Endothelial cell (in vitro differentiated cells): ENCODE data around the gene RBM33. TPM values are rescaled to one million over a fixed set of nuclear protein-coding genes. Genes with fewer than 3 reads are reported as not detected.

Source experiments
- DNase-seq: peaks from one replicate; pipeline ENCODE4 v3.0.0; 2021; ENCODE audit warnings: low spot score
- H3K27ac Mint-ChIP-seq: one replicate; pipeline ENCODE4 v1.8.0; 2021; ENCODE audit warnings: mixed read lengths, inconsistent platforms; ENCODE audit not compliant: unreplicated experiment
- H3K27me3 Mint-ChIP-seq: one replicate; pipeline ENCODE4 v1.8.0; 2021; ENCODE audit warnings: mild to moderate bottlenecking, moderate library complexity, mixed read lengths, inconsistent platforms; ENCODE audit not compliant: unreplicated experiment
- H3K36me3 Mint-ChIP-seq: one replicate; pipeline ENCODE4 v1.8.0; 2021; ENCODE audit warnings: mild to moderate bottlenecking, low read depth, mixed read lengths, inconsistent platforms; ENCODE audit not compliant: unreplicated experiment
- H3K4me1 Mint-ChIP-seq: one replicate; pipeline ENCODE4 v1.8.0; 2021; ENCODE audit warnings: mild to moderate bottlenecking, mixed read lengths, inconsistent platforms; ENCODE audit not compliant: unreplicated experiment
- H3K4me3 Mint-ChIP-seq: one replicate; pipeline ENCODE4 v1.8.0; 2021; ENCODE audit warnings: mild to moderate bottlenecking, mixed read lengths, inconsistent platforms; ENCODE audit not compliant: unreplicated experiment
- H3K9me3 Mint-ChIP-seq: one replicate; pipeline ENCODE4 v1.8.0; 2021; ENCODE audit warnings: mixed read lengths, inconsistent platforms; ENCODE audit not compliant: unreplicated experiment
- total RNA-seq: library from RNA; stranded (reverse); fragmentation: NEBNext Ultra II Directional; extraction: Animal tissue kit (Norgen Biotek cat#: 25700); gene quantifications from one replicate; pipeline ENCODE4 v1.2.1, GENCODE V29; 2021; ENCODE audit not compliant: unreplicated experiment
- TF ChIP-seq, protein P1 (sequence below): fragments of 200-600 bp; sonication (generic); IDR thresholded peaks from one replicate; pipeline ENCODE4 v1.5.0; 2021; ENCODE audit warnings: antibody characterized with exemption; ENCODE audit not compliant: unreplicated experiment

The RBM33 gene
- total RNA-seq, 1 donor from 2014 or later, result 65.3 TPM

DNA sequence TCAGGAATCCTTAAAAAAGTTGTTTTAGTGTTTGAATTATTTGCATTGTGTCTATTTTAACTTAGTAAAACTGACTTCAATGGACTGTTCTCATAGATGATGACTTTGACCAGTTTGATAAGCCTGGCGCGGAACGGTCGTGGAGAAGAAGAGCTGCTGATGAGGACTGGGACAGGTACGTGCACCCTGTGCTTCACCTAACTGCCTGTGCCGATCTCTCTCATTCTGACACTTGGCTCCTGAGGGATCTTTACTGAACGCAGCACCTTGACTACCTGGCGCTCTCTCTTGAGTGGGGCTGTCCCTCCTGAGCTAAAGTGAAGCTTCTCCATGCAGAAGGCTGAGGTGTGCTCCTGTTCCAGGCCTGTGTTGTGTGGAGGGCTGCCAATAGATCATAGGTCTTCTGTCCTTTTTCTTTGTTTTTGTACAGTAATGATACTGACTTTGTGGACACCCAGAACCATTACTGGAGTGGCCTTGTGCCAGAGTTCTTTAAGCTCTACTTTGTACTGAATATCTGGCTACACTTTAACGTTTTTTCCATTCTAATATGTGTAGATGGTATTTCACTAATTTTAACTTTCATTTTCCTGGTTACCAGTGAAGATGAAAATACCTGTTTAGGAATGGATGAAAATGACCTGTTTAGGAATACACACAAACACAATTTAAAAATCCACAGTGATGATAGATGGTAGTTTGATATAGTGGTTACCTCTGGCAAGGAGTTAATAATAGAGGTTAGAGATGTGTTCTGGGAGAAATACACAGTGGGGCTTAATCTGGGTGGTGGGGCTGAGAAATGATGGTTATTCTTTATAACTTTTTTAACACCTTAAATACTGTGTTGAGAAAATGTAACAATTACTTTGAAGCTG lies 20.9 kb downstream of the RBM33 start:
- Mint-ChIP-seq H3K4me1 (peaks cover 21% of the 10 kb centered on the region), H3K27me3 (peaks cover 2% of the 10 kb centered on the region), H3K27ac (no peak overlapping the region), H3K4me3 (no peak overlapping the region), H3K9me3 (no peaks in the 10 kb centered on the region), H3K36me3 (no peaks in the 10 kb centered on the region)
- TF ChIP-seq, protein P1, sequence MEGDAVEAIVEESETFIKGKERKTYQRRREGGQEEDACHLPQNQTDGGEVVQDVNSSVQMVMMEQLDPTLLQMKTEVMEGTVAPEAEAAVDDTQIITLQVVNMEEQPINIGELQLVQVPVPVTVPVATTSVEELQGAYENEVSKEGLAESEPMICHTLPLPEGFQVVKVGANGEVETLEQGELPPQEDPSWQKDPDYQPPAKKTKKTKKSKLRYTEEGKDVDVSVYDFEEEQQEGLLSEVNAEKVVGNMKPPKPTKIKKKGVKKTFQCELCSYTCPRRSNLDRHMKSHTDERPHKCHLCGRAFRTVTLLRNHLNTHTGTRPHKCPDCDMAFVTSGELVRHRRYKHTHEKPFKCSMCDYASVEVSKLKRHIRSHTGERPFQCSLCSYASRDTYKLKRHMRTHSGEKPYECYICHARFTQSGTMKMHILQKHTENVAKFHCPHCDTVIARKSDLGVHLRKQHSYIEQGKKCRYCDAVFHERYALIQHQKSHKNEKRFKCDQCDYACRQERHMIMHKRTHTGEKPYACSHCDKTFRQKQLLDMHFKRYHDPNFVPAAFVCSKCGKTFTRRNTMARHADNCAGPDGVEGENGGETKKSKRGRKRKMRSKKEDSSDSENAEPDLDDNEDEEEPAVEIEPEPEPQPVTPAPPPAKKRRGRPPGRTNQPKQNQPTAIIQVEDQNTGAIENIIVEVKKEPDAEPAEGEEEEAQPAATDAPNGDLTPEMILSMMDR, result no peak
- no peak for DNase-seq

DNA sequence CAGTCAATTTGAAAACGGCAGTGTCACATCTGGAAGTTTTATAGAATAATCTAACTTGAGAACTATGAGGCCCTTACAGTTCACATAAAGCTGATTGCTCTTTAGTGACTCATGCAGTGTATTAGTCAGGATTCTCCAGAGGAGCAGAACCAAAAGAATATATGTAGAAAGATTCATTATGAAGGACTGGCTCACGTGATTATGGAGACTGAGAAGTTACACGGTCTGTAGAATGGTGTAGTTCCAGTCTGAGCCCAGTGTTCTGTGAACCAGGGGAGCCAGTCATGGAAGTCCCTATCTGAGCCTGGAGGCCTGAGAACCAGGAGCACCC lies 21.5 kb downstream of the RBM33 start:
- Mint-ChIP-seq H3K36me3 (no peaks in the 10 kb centered on the region), H3K9me3 (no peaks in the 10 kb centered on the region), H3K4me1 (peaks cover 25% of the 10 kb centered on the region), H3K27me3 (peaks cover 2% of the 10 kb centered on the region), H3K4me3 (no peak overlapping the region), H3K27ac (no peak overlapping the region)
- DNase-seq, result no peak
- TF ChIP-seq, protein P1, result no peak

DNA sequence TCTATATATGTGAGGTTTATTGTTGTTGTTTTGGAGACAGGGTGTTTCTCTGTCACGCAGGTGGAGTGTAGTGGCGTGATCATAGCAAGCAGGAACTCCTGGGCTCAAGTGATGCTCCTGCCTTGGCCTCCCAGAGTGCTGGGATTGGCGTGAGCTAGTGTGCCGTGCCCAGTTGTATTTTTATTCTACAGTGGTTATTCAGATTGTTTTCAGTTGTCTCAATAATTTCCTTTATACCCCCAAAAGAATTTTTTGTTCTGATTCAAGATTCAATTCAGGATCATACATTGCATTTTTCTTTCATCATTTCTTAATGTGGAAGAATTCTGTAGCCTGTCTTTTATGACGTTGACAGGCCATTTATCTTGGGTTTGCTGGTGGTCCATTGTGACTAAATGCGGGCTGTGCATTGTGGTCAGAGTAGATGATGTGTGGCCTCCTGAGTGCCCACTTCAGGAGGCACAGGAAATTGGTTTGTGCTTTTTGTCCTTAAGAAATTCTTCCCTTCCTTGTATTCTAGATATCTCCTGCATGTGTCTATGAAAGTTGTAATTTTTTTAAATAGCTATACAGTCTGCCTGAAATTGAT lies 22.9 kb downstream of the RBM33 start:
- no peaks in the 10 kb centered on the region for H3K36me3 Mint-ChIP-seq
- H3K9me3 Mint-ChIP-seq, result no peaks in the 10 kb centered on the region
- H3K27ac Mint-ChIP-seq, result no peak overlapping the region
- no peak overlapping the region for H3K4me3 Mint-ChIP-seq
- no peak for DNase-seq
- H3K4me1 Mint-ChIP-seq, result peaks cover 20% of the 10 kb centered on the region
- no peaks in the 10 kb centered on the region for H3K27me3 Mint-ChIP-seq
- TF ChIP-seq, protein P1, result no peak

DNA sequence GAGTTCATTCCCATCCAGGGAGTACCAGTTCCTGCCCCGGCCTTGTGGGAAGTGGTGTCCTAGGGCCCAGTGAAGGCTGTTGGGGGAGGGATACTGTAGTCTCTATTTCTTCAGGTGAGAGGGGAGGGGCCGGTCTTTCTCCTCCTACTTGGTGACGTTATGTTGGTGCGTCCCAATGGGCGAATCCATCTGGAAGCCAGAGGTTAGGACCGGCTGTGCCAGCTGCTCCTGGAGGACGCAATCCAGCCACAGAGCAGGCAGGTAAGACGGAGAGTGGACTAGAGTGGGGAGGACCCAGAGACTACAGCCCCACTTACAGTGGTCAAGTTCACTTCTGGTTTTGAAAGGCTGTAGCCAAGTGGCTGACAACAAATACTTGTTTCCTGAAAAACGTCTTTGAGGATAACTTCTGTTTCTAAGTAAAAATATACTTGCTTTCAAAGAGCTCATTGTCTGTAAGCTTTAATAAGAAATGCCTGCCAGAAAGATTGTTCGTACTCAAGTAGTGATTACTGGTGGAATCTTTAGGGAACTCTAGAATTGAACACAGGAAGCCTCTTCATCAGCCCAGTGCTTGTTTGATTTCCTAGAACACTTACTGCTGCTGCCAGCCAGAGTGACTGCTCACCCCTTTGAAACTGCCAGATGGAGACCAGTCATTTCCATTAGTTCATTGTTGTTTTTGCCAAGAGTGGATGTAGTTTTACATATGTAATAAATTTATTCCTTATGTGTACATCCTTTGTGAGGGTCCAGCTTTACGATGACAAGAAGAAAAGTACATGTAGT lies 25.4 kb downstream of the RBM33 start:
- Mint-ChIP-seq H3K36me3 (peaks cover 5% of the 10 kb centered on the region), H3K27ac (no peak overlapping the region), H3K27me3 (no peaks in the 10 kb centered on the region), H3K4me3 (no peak overlapping the region), H3K4me1 (peaks cover 24% of the 10 kb centered on the region), H3K9me3 (no peaks in the 10 kb centered on the region)
- TF ChIP-seq, protein P1, result no peak
- DNase-seq, result no peak
